HG02798 (cell line): ENCODE data around the gene CNTN2.

Experiments used
- ATAC-seq: cut with Tn5 transposase; IDR thresholded peaks from one replicate; pipeline ENCODE4 v1.9.1; 2021; ENCODE audit warnings: mild to moderate bottlenecking; ENCODE audit not compliant: unreplicated experiment, poor library complexity

Gene CNTN2

DNA sequence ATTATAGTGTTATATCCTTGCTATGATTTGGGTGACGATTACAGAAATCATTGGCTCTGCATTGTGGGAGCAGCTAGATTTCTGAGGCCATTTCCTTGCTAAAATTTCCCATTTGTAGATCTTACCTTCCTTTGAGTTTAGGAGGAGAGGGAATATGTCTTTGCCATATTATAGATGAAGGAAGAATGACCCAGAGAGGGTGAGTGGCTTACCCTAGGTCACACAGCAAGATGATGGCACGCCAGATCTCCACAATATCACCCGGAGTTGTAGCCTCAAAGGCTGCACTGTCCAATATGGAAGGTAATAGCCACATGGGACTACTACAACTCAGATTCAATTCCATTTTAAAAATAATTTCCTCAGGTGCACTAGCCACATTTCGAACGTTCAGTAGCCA is 10.3 kb downstream of the CNTN2 start:
- ATAC-seq: no peak

DNA sequence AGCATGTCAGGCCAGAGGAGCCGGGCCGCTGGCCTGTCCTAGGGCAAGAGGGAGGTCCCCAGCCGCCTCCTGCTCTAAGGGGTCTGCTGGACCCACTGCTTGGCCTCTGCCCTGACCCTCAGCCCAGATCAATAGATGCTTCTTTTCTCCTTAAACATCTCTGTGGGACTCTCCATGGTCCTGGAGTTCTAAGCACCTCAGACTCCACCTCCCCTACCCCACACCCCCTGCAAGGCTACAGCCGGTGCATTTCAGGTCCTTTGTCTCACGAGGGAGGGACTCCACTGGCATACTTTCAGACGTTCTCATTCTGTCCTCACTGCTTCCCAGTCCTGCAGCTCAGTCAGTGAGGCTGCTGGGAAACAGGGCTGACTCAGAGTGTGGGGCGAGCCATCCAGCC is 11.0 kb downstream of the CNTN2 start:
- no peak for ATAC-seq

DNA sequence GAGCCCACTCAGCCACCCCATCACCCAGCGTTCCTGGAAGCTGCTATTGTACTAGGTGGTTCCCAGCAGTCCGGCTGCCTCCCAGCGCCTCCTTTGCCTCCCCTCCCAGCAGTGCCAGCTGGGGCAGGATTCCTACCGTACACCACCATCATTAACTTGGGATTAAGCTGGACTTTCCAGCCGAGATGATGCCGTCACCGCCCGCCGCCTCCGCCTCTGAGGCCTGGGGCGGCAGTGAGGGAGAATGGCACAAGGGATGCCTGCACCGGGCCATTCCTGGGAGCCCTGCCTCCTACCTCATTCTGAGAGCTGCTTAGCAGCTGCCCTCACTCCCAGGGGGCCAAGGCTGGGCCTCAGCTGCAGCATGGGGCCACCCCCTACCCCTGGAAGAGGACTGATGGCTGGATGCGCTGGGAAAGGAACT is 13.2 kb downstream of the CNTN2 start:
- no peak for ATAC-seq

DNA sequence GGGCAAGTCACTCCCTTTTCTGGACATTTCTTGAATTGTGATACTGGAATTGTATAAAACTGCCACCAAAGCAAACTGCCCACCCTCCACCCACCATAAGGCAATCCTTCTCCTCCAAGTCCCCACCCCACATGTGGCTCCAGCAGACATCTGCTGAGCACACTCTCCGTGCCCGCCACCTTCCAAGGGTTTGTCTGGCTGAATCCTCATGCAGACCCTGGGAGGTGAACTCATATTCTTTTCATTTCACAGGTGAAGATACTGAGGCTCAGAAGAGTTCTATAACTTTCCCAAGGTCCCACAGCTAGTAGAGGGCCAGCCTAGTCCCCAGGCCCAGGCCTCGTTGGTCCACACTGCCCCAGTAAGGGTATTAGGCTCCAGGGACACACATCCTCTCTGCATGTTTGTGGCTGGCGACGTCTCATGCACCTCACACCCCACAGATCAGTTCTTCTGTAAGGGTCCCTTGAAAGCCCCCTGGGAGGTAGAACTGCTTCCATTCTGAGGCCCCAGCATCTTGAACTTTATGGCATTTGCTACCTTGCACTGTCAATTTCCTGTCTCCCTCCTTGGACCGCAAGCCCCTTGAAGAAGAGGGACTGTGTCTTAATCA is 14.1 kb downstream of the CNTN2 start:
- no peak for ATAC-seq

DNA sequence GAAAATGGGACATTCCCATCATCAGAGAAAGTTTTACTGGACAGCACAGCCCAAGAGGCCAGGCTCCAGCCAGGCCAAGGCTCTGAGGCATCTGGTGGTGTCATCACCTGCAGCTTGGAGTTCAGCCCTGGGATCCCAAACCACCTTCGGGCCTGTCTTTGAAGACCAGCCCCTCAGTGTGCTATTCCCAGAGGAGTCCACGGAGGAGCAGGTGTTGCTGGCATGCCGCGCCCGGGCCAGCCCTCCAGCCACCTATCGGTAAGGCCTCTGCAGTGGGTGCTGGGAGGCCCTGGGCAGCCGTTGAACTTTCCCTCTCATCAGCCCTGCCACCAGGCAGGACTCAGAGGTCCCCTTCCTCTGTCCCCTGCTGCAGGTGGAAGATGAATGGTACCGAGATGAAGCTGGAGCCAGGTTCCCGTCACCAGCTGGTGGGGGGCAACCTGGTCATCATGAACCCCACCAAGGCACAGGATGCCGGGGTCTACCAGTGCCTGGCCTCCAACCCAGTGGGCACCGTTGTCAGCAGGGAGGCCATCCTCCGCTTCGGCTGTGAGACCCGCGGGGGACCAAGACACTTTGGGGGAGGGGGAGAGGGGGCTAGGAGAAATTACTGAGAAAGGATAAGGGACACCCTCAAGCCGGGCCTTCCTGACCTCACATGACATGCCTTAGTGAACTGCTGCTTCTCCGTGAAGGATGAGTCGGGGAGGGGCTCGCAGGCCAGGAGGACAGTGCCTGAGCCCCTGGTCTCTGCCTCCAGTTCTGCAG is 15.0 kb downstream of the CNTN2 start:
- ATAC-seq: no peak

DNA sequence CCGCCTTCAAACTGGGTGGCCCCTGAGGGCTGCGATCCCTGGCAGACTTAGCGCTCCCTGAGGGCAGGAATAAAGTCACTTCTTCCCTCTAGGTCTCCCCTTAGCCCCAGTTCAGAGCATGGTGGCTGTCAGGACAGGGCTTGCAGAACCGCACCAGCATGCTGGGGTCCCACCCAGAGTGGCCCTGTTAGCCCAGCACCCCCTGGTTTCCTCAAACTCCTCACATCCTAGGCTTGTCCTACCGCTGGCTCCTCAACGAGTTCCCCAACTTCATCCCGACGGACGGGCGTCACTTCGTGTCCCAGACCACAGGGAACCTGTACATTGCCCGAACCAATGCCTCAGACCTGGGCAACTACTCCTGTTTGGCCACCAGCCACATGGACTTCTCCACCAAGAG is 15.8 kb downstream of the CNTN2 start:
- ATAC-seq: no peak

DNA sequence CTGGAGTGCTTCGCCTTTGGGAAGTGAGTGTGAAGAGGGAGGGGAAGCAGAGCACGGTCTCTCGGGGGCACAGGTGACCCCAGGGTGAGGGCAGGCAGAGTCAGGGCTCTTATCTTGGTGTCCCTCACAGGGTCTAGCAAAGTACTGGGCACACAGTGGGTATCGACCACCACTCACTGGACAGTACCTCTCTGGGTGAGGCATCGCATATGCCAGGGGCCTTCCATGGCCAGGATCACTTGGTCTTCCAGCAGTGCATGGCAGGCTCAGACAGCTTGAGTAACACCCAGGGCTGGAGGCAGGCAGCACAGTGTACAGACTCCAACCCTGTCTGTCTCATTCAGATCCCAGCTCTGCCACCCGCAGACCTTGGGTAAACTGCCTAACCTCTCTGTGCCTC is 16.6 kb downstream of the CNTN2 start:
- ATAC-seq: no peak

DNA sequence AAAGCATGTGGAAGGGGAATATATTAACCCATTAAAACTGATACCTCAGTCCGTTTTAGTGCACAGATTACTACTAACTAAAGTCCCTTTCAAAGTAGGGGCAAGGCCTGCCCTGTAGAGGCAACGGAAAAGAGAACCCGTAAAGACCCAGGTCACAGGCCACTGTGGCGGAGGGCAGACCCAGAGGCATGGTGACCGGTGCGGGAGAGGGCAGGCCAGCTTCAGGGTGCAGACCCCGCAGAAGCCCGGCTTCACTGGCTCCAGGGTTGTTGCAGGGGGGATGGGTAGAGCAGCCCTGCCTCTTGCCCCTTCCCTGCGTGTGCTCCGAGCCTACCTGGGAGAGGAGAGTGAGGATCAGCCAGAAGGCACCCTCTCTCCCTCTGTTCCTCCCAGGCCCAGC is 17.7 kb downstream of the CNTN2 start:
- ATAC-seq: no peak

DNA sequence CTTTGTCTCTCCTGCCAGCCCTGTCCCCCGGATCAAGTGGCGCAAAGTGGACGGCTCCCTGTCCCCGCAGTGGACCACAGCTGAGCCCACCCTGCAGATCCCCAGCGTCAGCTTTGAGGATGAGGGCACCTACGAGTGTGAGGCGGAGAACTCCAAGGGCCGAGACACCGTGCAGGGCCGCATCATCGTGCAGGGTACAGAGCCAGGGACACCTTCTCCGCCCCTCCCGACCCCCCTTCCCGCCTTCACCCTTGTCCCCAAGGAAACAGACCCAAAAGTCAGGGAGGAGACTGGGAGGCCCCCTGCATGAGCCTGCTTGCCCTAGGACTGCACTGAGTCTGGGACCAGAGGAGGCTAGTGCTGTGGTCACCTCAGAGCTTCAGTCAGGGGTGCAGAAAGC is 18.2 kb downstream of the CNTN2 start:
- no peak for ATAC-seq

DNA sequence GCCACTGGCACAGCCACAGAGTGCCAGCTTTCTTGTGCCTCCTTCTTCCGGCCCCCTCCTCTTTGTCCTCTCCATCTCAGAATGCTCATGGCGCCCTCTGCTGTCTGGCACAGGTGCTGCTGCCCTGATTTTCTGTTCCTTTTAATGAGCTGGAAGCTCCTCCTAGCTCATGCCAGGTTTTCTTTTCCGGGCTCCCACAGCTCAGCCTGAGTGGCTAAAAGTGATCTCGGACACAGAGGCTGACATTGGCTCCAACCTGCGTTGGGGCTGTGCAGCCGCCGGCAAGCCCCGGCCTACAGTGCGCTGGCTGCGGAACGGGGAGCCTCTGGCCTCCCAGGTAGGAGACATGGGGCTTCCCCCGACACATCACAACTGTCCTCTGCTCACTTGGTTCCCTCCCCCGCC is 18.7 kb downstream of the CNTN2 start:
- ATAC-seq: no peak

DNA sequence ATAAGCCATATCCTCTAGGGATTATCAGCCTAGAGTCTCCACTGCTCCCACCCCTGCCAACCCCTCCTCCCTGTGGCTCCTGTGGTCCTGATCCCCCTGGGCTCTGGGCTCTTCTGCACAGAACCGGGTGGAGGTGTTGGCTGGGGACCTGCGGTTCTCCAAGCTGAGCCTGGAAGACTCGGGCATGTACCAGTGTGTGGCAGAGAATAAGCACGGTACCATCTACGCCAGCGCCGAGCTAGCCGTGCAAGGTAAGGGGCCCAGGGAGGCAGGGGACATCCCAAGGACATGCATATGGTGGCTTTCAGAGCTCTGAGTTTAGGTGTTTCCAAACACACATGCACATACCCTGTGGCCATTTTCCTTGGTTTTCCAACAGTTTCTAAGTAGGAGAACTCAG is 19.3 kb downstream of the CNTN2 start:
- no peak for ATAC-seq

DNA sequence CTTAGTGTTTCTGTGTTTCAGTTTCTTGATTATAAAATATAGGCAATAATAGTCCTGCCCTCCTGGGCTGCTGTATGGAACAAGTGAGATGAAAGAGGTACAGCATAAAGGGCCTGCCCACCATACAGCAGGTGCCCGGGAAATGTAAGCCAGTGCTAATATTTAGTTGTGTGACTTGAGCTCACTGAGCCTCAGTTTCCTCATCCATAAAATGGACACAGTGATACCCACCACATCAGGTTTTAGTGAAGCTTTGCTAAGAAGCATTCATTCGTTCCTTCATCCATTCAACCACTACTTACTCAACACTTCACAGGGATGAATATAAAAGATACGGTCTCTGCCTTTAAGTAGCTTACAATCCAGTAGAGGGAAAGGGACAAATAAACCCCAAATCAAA is 19.9 kb downstream of the CNTN2 start:
- ATAC-seq: no peak

DNA sequence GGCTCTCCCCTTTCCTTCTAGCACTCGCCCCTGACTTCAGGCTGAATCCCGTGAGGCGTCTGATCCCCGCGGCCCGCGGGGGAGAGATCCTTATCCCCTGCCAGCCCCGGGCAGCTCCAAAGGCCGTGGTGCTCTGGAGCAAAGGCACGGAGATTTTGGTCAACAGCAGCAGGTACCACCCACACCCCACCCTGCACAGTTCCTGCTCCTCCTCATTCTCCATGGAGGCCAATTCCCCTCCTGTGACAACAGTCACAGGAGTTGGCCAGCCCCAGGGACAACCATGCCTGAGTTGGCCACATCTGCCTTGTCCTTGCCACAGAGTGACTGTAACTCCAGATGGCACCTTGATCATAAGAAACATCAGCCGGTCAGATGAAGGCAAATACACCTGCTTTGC is 21.3 kb downstream of the CNTN2 start:
- no peak for ATAC-seq

DNA sequence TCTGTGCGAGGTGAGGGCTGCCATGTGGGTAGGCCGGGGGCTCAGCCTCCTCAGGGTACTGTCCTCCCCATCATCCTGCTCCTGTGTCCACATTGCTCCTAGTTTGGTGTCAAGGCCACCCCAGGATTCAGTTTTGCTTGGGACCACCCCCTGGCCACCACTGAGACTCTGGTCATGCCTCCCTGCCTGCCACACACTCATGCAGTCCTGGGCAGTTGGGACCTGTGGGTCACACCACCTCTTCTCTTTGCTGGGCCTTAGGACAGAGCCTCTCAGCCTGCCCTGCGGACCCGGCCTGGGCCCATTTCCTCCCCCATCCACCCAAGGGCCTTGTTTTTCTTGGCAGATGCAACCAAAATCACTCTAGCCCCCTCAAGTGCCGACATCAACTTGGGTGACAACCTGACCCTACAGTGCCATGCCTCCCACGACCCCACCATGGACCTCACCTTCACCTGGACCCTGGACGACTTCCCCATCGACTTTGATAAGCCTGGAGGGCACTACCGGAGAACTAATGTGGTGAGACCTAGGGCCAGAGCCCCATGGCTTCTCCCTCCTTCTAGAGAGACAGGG is 21.8 kb downstream of the CNTN2 start:
- no peak for ATAC-seq

DNA sequence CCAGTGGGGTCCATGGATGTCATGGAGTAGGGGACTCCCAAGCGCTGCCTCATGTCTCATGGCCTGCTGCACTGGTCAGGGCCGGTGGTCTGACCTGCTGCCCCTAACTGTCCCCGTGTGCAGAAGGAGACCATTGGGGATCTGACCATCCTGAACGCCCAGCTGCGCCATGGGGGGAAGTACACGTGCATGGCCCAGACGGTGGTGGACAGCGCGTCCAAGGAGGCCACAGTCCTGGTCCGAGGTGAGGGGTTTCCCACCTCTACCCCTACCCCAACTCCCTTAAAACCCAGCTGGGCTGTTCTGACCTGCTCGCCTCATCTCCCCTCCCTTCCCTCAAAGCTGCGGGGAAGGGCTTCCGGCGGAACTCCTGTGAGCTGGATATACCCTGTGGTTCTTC is 22.7 kb downstream of the CNTN2 start:
- ATAC-seq: no peak

DNA sequence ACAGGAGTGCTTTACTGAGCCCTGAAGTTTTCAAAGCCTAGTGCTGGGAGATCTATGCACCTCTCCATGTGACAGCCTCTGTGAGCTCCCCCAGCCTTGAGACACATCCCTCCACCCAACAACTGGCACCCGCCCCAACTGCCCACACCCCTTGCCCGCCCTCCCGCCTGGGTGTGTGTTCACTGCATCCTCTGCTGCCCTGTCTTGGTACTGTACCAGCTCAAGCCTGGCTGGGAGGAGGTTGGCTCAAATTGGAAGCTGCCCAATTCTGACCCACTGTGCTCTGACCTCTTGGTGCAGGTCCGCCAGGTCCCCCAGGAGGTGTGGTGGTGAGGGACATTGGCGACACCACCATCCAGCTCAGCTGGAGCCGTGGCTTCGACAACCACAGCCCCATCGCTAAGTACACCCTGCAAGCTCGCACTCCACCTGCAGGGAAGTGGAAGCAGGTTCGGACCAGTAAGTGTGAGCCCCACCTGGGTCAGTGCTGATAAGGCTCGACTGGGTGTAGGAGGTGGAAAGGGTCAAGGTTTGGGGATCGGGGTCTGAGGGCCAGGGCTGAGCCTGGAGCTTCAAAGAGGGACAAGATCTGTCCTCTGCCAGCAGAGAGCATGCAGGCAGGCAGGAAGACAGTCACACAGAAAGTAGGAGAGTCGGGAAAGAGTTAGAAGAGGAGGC is 23.3 kb downstream of the CNTN2 start:
- no peak for ATAC-seq

DNA sequence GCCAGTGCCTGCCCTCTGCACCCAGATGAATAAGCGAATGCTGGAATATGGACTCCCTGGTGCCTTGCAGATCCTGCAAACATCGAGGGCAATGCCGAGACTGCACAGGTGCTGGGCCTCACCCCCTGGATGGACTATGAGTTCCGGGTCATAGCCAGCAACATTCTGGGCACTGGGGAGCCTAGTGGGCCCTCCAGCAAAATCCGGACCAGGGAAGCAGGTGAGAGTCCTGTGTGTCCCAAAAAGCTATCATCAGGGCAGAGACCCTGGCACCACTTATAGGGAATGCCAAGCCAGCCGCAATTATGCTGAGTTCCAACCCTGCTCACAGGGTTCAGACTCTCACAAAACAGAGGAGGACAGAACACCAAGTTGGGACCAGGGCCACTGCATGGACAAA is 24.0 kb downstream of the CNTN2 start:
- no peak for ATAC-seq

DNA sequence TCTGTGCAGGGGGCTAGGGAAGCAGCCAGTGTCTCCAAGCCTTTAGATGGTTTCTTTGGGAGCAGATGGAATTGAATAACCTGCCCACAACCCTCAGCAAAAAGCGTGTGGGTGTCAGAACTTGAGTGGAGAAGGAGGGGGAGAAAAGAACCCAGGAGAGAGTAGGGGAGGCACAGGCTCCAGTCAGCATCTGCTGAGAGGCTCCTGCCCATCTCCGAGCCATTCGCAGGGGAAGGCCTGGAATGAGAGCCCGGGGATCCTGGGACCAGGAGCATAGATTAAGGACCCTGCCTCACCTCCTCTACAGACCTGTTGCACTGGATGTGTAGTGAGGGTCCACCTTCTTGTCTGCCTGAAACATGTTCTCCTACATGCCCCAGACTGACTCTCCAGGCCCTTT is 25.0 kb downstream of the CNTN2 start:
- ATAC-seq: no peak

DNA sequence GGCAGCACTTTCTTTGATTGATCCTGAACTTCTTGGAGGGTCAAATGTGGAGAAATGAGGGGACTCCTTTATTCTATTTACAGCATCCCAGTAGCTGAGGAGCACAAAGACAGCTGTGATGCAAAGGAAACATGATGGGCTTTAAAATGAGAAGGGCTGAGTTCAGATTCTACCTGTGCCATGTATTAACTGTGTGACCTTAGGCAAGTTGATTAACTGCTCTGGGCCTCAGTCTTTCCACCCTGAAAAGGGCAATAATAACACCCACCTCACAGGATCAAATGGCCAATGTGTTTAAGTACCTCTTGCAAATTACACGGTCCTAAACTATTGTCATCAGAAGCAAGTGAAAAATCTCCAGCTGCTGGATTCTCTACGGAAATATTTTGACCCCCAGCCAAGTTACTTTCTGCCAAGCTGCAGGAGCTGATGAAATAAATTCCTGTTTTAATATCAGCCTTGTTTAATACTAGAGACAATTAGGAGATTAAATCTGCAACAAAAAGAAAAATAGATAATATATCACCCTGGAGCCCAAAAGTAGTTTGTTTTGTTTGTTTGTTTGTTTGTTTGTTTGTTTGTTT is 25.5 kb downstream of the CNTN2 start:
- no peak for ATAC-seq

DNA sequence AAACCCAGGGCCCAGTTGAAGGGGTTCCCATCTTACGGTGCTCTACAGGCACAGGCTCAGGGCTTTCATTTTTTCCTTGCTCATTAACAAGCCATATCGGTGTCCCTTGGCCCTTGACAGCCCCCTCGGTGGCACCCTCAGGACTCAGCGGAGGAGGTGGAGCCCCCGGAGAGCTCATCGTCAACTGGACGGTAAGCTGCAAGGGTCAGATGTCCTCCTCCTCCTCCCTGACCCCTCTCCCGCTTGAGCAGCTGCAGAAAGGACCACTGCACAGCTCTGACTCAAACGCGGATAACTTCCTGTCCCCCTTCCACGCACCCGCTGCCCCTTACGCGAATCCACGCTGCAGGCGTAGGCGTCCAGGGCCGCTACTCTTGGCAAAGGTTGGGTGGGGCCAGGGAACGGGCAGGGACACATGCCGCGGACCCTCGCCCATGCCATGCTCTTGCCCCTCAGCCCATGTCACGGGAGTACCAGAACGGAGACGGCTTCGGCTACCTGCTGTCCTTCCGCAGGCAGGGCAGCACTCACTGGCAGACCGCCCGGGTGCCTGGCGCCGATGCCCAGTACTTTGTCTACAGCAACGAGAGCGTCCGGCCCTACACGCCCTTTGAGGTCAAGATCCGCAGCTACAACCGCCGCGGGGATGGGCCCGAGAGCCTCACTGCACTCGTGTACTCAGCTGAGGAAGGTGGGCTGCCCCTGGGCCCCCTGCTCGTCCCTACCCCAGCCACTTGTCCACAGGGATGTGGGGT is 26.5 kb downstream of the CNTN2 start:
- ATAC-seq: no peak
